SK-N-MC (cell line): ENCODE data around the gene CFAP74.

Experiments used
- EZH2 ChIP-seq: fragments of 200-600 bp; sonication (generic); IDR thresholded peaks from one replicate; pipeline ENCODE4 v1.6.1; 2017; ENCODE audit warnings: antibody characterized with exemption
- FOXP2 ChIP-seq: optimal IDR thresholded peaks from 2 replicates; pipeline ENCODE3; 2011; ENCODE audit warnings: mild to moderate bottlenecking, moderate library complexity; ENCODE audit not compliant: insufficient read depth; ENCODE audit errors: extremely low read length, control extremely low read depth
- POLR2AphosphoS5 ChIP-seq: IDR thresholded peaks from 2 replicates; pipeline ENCODE4 v1.6.1; 2012; ENCODE audit warnings: mild to moderate bottlenecking, low read depth, low read length, borderline replicate concordance

- TF ChIP-seq EZH2 (no peak), POLR2AphosphoS5 (no peak), FOXP2 (no peak)
These were observed 31.9 kb downstream of the CFAP74 start for GRCh38 chr1:1971688-1972087.
